T-cell (primary cell): ENCODE data around the gene OSTF1. TPM values are rescaled to one million over a fixed set of nuclear protein-coding genes. Genes with fewer than 3 reads are reported as not detected.

Experiments used
- ATAC-seq, 4 experiments: fragments of 200-7000 bp in 3 of 4; fragments of 150-1000 bp in 1 of 4; cut with Tn5 transposase; replicated peaks in 1 of 4; 1 replicate in 3 of 4; 2 replicates in 1 of 4; pipeline ENCODE4 v1.10.0; 2021; ENCODE audit warnings: moderate library complexity in 3 of 4, mild to moderate bottlenecking in 2 of 4, moderate number of reproducible peaks in 1 of 4
- CTCF ChIA-PET, 2 donors: fragments of 300-600 bp; sonication (Branson Sonifier 250); formaldehyde crosslinking; loops; one replicate each; lab custom pipeline; 2022; ENCODE audit warnings: antibody characterized with exemption in 2 of 2; lab: Charles Lee
- POLR2A ChIA-PET, 2 donors: fragments of 300-600 bp; sonication (Branson Sonifier 250); formaldehyde crosslinking; loops; one replicate each; lab custom pipeline; 2022; ENCODE audit warnings: antibody characterized with exemption in 2 of 2; lab: Charles Lee
- DNase-seq, 35 experiments: peaks; one replicate each; pipeline versions ENCODE4 v3.0.0 to v3.0.0-alpha.2; 2013 to 2023
- H3K27ac ChIP-seq: one replicate; pipeline ENCODE4 v1.5.1; 2013; ENCODE audit warnings: low read length
- H3K27me3 ChIP-seq, 2 experiments: replicated peaks in 1 of 2; 1 replicate in 1 of 2; 2 replicates in 1 of 2; pipeline versions ENCODE4 v1.6.1 to v1.7.0; 2013; ENCODE audit warnings: low read length in 1 of 2, mixed read lengths in 1 of 2; ENCODE audit not compliant: control insufficient read depth in 2 of 2, insufficient read depth in 2 of 2; ENCODE audit errors: extremely low read depth in 1 of 2
- H3K36me3 ChIP-seq, 2 donors: 1 replicate in 1 of 2; 2 replicates in 1 of 2; pipeline versions ENCODE4 v1.6.1 to v1.7.0; 2013; ENCODE audit warnings: low read length in 1 of 2; ENCODE audit not compliant: control insufficient read depth in 2 of 2, insufficient read depth in 1 of 2; ENCODE audit errors: extremely low read depth in 1 of 2
- H3K4me1 ChIP-seq, 2 experiments: 1 replicate in 1 of 2; 2 replicates in 1 of 2; pipeline versions ENCODE4 v1.6.1 to v1.7.0; 2013; ENCODE audit warnings: low read length in 2 of 2, mixed read lengths in 1 of 2; ENCODE audit not compliant: insufficient read depth in 2 of 2, control insufficient read depth in 1 of 2; ENCODE audit errors: extremely low read depth in 1 of 2
- H3K4me3 ChIP-seq, 2 donors: 1 replicate in 1 of 2; 2 replicates in 1 of 2; pipeline versions ENCODE4 v1.5.1 to v1.7.0; 2013; ENCODE audit warnings: mild to moderate bottlenecking in 2 of 2, low read length in 1 of 2, moderate library complexity in 1 of 2; ENCODE audit not compliant: control insufficient read depth in 1 of 2; ENCODE audit errors: extremely low read depth in 1 of 2
- H3K9me3 ChIP-seq: 2 replicates; pipeline ENCODE4 v1.7.0; 2013
- H3K27ac Mint-ChIP-seq, 2 donors: one replicate each; pipeline ENCODE4 v1.8.0; 2020 to 2021; ENCODE audit warnings: mild to moderate bottlenecking in 2 of 2, mixed read lengths in 2 of 2
- H3K27me3 Mint-ChIP-seq, 2 donors: one replicate each; pipeline ENCODE4 v1.8.0; 2021 to 2022; ENCODE audit warnings: mixed read lengths in 2 of 2
- H3K36me3 Mint-ChIP-seq: one replicate; pipeline ENCODE4 v1.8.0; 2021; ENCODE audit warnings: mixed read lengths
- H3K4me1 Mint-ChIP-seq, 3 donors: one replicate each; pipeline ENCODE4 v1.8.0; 2020 to 2022; ENCODE audit warnings: mixed read lengths in 3 of 3, mild to moderate bottlenecking in 1 of 3
- H3K4me3 Mint-ChIP-seq, 3 donors: one replicate each; pipeline ENCODE4 v1.8.0; 2020 to 2022; ENCODE audit warnings: mild to moderate bottlenecking in 3 of 3, mixed read lengths in 3 of 3, moderate library complexity in 3 of 3
- H3K9me3 Mint-ChIP-seq, 3 donors: one replicate each; pipeline ENCODE4 v1.8.0; 2020 to 2022; ENCODE audit warnings: mixed read lengths in 3 of 3
- WGBS: methylation state at CpG from one replicate; pipeline ENCODE4 v1.1.5; 2013; ENCODE audit warnings: missing lambda C conversion rate; ENCODE audit not compliant: insufficient coverage; 5-methylcytosine and 5-hydroxymethylcytosine counted together
- total RNA-seq, 35 experiments: library from RNA in 6 of 35; stranded (reverse) in 6 of 35; fragments of 120-200 nt in 1 of 35; gene quantifications; one replicate each; pipeline versions ENCODE4 v1.2.1 to v1.2.4 and lab custom pipeline; 2013 to 2026

The OSTF1 gene
- total RNA-seq: 10 to 100 TPM; 46.6 to 73.9 (median 58.3) TPM
- 99.2 TPM for total RNA-seq (2013)
- 13.2 to 96.8 (median 53.4) reads per million in 29 experiments for total RNA-seq (lab: John Stamatoyannopoulos, UW)

GRCh38 chr9:75087824-75088645 lies at the start of gene OSTF1, which contains the start of gene NMRK1:
TSS of gene OSTF1 (plus strand) at chr9:75088514. CDS start at chr9:75088693, 179 bp downstream.
TSS of gene NMRK1 (minus strand) at chr9:75088155. CDS start at chr9:75083115, 5,040 bp downstream.
- peak; percentile 85 to 97 (median 91) for DNase-seq
- no peaks in the 10 kb centered on the region for H3K9me3 ChIP-seq
- Mint-ChIP-seq H3K27me3 (no peaks in the 10 kb centered on the region), H3K4me3 (peak within 1 kb of the TSS; percentile 96 to 99 (median 99)), H3K9me3 (no peaks in the 10 kb centered on the region), H3K36me3 (peaks cover 2% of the 10 kb centered on the region), H3K4me1 (peaks cover 72 to 81% (median 77%) of the 10 kb centered on the region in 3 donors), H3K27ac (peak within 1 kb of the TSS; percentile 95)
- peak; percentile 87 to 90 (median 90) for ATAC-seq
- POLR2A ChIA-PET: interaction anchor here (0.5 to 4.9 kb wide), 8 partner anchors 55 to 1307 kb away, joined by 3 to 34 read pairs (median 4); partner anchors contain the start of genes CARNMT1 (in 1 of the 2) and RFK (in 1 of the 2)
- WGBS: under 1% methylated on average over 85 of the region's 93 CpGs
- H3K4me3 ChIP-seq: peak within 1 kb of the TSS; percentile 92 to 93
- peaks cover 50 to 51% of the 10 kb centered on the region in 2 experiments for H3K4me1 ChIP-seq
- CTCF ChIA-PET: interaction anchor here (0.7 to 1.9 kb wide), 10 partner anchors 13 to 222 kb away, joined by 3 to 10 read pairs (median 4); partner anchors contain the start of genes C9orf40 (in 1 of the 2) and CARNMT1 (in 1 of the 2)
- H3K36me3 ChIP-seq: peaks cover under 1 to 3% of the 10 kb centered on the region in 2 donors
- H3K27ac ChIP-seq: peak within 1 kb of the TSS; percentile 90
- no peaks in the 10 kb centered on the region for H3K27me3 ChIP-seq

- no peaks in the 10 kb centered on the region for H3K9me3 Mint-ChIP-seq
- no CpG with 5 or more reads among the region's 3 CpGs for WGBS
- H3K4me1 Mint-ChIP-seq: no peaks in the 10 kb centered on the region
- CTCF ChIA-PET: no interaction called here
- H3K27ac ChIP-seq: no peak overlapping the region
- H3K4me3 Mint-ChIP-seq: no peak overlapping the region
- H3K36me3 ChIP-seq: no peaks in the 10 kb centered on the region
- peaks cover 0 to 3% of the 10 kb centered on the region in 2 donors for H3K27me3 Mint-ChIP-seq
- no peak overlapping the region for H3K4me3 ChIP-seq
- no peaks in the 10 kb centered on the region for H3K4me1 ChIP-seq
- ATAC-seq (no peak), DNase-seq (no peak)
- peaks cover 0 to 2% of the 10 kb centered on the region in 2 experiments for H3K27me3 ChIP-seq
- no peak overlapping the region for H3K27ac Mint-ChIP-seq
- H3K36me3 Mint-ChIP-seq: no peaks in the 10 kb centered on the region
- no peaks in the 10 kb centered on the region for H3K9me3 ChIP-seq
- POLR2A ChIA-PET: no interaction called here
Observed at GRCh38 chr9:75039009-75039408, 49.3 kb upstream of the OSTF1 start.

GRCh38 chr9:75039801-75040200 lies 48.5 kb upstream of the OSTF1 start:
- ATAC-seq (no peak), DNase-seq (no peak)
- Mint-ChIP-seq H3K4me1 (no peaks in the 10 kb centered on the region), H3K27me3 (peaks cover under 1 to 3% of the 10 kb centered on the region in 2 donors), H3K27ac (no peak overlapping the region), H3K9me3 (no peaks in the 10 kb centered on the region), H3K4me3 (no peak overlapping the region), H3K36me3 (no peaks in the 10 kb centered on the region)
- H3K27me3 ChIP-seq: peaks cover 0 to 2% of the 10 kb centered on the region in 2 experiments
- CTCF ChIA-PET: interaction anchor here (0.6 to 0.7 kb wide), 3 partner anchors 9 to 493 kb away, joined by 3 to 9 read pairs (median 7); partner anchors contain the start of gene C9orf40 (in 1 of the 2)
- WGBS: 90% methylated on average over 2 of the region's 3 CpGs
- H3K27ac ChIP-seq: no peak overlapping the region
- H3K36me3 ChIP-seq: no peaks in the 10 kb centered on the region
- H3K4me1 ChIP-seq: no peaks in the 10 kb centered on the region
- no peak overlapping the region for H3K4me3 ChIP-seq
- POLR2A ChIA-PET: no interaction called here
- H3K9me3 ChIP-seq: no peaks in the 10 kb centered on the region

GRCh38 chr9:75041041-75041440 lies 47.3 kb upstream of the OSTF1 start:
- no peaks in the 10 kb centered on the region for H3K9me3 ChIP-seq
- ATAC-seq: no peak
- no peak overlapping the region for H3K4me3 ChIP-seq
- no peak overlapping the region for H3K27ac Mint-ChIP-seq
- H3K4me1 Mint-ChIP-seq: no peaks in the 10 kb centered on the region
- no peaks in the 10 kb centered on the region for H3K36me3 ChIP-seq
- CTCF ChIA-PET: no interaction called here
- no peak overlapping the region for H3K4me3 Mint-ChIP-seq
- H3K27ac ChIP-seq: no peak overlapping the region
- POLR2A ChIA-PET: no interaction called here
- H3K4me1 ChIP-seq: no peaks in the 10 kb centered on the region
- no peaks in the 10 kb centered on the region for H3K9me3 Mint-ChIP-seq
- peaks cover 0 to 2% of the 10 kb centered on the region in 2 experiments for H3K27me3 ChIP-seq
- H3K36me3 Mint-ChIP-seq: no peaks in the 10 kb centered on the region
- no peak for DNase-seq
- WGBS: no CpG with 5 or more reads among the region's 1 CpG
- peaks cover 3 to 8% of the 10 kb centered on the region in 2 donors for H3K27me3 Mint-ChIP-seq

GRCh38 chr9:75046725-75047345 lies 41.5 kb upstream of the OSTF1 start:
- Histone ChIP-seq H3K9me3 (no peaks in the 10 kb centered on the region), H3K27me3 (peaks cover 0 to 3% of the 10 kb centered on the region in 2 experiments), H3K27ac (no peak overlapping the region), H3K4me1 (no peaks in the 10 kb centered on the region), H3K4me3 (no peak overlapping the region), H3K36me3 (no peaks in the 10 kb centered on the region)
- 100% methylated on average over 1 of the region's 3 CpGs for WGBS
- ChIA-PET POLR2A (no interaction called here), CTCF (no interaction called here)
- Mint-ChIP-seq H3K27ac (no peak overlapping the region), H3K36me3 (no peaks in the 10 kb centered on the region), H3K27me3 (peaks cover 0 to 8% of the 10 kb centered on the region in 2 donors), H3K4me1 (no peaks in the 10 kb centered on the region), H3K9me3 (no peaks in the 10 kb centered on the region), H3K4me3 (no peak overlapping the region)
- no peak for ATAC-seq
- DNase-seq: no peak

- Histone ChIP-seq H3K27ac (no peak overlapping the region), H3K4me3 (no peak overlapping the region), H3K27me3 (peaks cover 0 to 3% of the 10 kb centered on the region in 2 experiments), H3K4me1 (no peaks in the 10 kb centered on the region), H3K9me3 (no peaks in the 10 kb centered on the region), H3K36me3 (no peaks in the 10 kb centered on the region)
- no peak for DNase-seq
- no CpG with 5 or more reads among the region's 2 CpGs for WGBS
- H3K36me3 Mint-ChIP-seq: no peaks in the 10 kb centered on the region
- no peaks in the 10 kb centered on the region for H3K4me1 Mint-ChIP-seq
- ChIA-PET POLR2A (no interaction called here), CTCF (interaction anchor here in 1 of 2 donors (1.0 kb wide), 1 partner anchor 14 kb away, joined by 3 read pairs; no protein-coding TSS in a partner anchor)
- H3K27ac Mint-ChIP-seq: no peak overlapping the region
- H3K4me3 Mint-ChIP-seq: no peak overlapping the region
- peaks cover 0 to 8% of the 10 kb centered on the region in 2 donors for H3K27me3 Mint-ChIP-seq
- no peaks in the 10 kb centered on the region for H3K9me3 Mint-ChIP-seq
- ATAC-seq: no peak
Observed at GRCh38 chr9:75047506-75047905, 40.8 kb upstream of the OSTF1 start.
